ENCODE measurements around the gene PDYN.
A peak's percentile ranks its signal among the peaks of the same experiment; 100 is the strongest.

The PDYN gene

DNA sequence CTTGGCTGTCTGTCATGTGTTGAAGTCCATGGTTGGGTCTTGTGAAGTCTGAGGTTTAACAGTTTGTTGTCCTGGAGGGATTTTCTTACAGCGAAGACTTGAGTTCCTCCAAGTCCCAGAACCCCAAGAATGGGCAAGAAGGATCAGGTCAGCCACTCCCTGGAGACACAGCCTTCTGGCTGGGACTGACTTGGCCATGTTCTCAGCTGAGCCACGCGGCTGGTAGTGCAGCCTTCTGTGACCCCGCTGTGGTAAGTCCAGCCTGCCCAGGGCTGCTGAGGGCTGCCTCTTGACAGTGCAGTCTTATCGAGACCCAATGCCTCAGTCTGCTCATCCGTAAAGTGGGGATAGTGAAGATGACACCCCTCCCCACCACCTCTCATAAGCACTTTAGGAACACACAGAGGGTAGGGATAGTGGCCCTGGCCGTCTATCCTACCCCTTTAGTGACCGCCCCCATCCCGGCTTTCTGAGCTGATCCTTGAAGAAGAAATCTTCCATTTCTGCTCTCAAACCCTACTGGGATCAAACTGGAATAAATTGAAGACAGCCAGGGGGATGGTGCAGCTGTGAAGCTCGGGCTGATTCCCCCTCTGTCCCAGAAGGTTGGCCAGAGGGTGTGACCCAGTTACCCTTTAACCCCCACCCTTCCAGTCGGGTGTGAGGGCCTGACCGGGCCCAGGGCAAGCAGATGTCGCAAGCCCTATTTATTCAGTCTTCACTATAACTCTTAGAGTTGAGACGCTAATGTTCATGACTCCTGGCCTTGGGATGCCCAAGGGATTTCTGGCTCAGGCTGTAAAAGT lies 55.2 kb downstream of the PDYN start:
- TF ChIP-seq, protein P1, sequence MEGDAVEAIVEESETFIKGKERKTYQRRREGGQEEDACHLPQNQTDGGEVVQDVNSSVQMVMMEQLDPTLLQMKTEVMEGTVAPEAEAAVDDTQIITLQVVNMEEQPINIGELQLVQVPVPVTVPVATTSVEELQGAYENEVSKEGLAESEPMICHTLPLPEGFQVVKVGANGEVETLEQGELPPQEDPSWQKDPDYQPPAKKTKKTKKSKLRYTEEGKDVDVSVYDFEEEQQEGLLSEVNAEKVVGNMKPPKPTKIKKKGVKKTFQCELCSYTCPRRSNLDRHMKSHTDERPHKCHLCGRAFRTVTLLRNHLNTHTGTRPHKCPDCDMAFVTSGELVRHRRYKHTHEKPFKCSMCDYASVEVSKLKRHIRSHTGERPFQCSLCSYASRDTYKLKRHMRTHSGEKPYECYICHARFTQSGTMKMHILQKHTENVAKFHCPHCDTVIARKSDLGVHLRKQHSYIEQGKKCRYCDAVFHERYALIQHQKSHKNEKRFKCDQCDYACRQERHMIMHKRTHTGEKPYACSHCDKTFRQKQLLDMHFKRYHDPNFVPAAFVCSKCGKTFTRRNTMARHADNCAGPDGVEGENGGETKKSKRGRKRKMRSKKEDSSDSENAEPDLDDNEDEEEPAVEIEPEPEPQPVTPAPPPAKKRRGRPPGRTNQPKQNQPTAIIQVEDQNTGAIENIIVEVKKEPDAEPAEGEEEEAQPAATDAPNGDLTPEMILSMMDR (IDR thresholded peaks at IDR 0.05; ENCODE audit: low read depth, low read length), result no peak
- no peak for DNase-seq (ENCODE audit: extremely low read depth, low read depth)

DNA sequence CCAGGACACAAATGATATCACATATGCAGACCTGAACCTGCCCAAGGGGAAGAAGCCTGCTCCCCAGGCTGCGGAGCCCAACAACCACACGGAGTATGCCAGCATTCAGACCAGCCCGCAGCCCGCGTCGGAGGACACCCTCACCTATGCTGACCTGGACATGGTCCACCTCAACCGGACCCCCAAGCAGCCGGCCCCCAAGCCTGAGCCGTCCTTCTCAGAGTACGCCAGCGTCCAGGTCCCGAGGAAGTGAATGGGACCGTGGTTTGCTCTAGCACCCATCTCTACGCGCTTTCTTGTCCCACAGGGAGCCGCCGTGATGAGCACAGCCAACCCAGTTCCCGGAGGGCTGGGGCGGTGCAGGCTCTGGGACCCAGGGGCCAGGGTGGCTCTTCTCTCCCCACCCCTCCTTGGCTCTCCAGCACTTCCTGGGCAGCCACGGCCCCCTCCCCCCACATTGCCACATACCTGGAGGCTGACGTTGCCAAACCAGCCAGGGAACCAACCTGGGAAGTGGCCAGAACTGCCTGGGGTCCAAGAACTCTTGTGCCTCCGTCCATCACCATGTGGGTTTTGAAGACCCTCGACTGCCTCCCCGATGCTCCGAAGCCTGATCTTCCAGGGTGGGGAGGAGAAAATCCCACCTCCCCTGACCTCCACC lies 56.4 kb downstream of the PDYN start:
- TF ChIP-seq, protein P1 (IDR thresholded peaks at IDR 0.05; ENCODE audit: low read depth, low read length), result no peak
- DNase-seq (ENCODE audit: extremely low read depth, low read depth), result no peak

GRCh38 chr20:1935696-1936366 lies 58.0 kb downstream of the PDYN start:
- DNase-seq (ENCODE audit: extremely low read depth, low read depth), result no peak
- TF ChIP-seq, protein P1 (IDR thresholded peaks at IDR 0.05; ENCODE audit: low read depth, low read length), result no peak

DNA sequence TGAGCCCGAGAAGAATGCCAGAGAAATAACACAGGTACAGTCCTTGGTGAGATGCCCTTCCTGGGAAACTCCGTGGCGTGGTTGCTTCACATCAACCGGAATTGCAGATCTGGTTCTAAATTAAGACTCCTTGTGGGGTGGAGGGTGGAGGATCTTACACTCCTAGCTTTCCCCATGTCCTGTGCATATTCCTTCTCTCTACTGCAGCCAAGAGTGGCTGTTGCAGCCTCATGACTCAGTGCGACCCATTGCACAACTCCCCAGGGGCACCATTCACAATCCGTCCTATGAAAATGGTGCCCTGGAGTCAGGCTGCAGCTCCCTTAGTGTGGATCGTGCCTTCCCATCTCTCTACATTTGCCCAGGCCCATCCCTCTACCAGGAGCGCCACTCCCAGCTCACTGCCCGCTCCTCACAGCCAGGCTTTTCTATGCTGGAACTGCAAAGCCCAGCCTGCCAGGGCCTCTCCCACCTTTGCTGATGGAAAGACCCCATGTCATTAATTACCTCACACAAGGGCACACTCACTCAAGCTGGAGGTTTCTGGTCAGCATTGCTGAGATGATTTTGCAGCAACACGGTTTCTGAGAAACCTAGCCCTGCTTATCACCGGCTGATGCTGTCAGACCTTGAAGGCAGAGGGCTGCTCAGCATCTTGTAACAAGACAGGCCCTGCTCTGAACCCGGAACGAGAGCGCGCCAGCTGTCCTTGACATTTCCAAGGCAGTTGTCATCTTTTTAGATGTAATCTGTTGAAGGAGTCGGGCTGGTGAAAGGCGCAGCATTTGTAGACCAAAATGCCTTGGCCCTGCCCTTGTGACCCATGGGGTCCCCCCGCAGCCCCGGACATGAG lies 58.9 kb downstream of the PDYN start:
- DNase-seq (ENCODE audit: extremely low read depth, low read depth), result peak; percentile 60
- TF ChIP-seq, protein P1 (IDR thresholded peaks at IDR 0.05; ENCODE audit: low read depth, low read length), result no peak

- TF ChIP-seq, protein P1 (IDR thresholded peaks at IDR 0.05; ENCODE audit: low read depth, low read length), result no peak
- DNase-seq (ENCODE audit: extremely low read depth, low read depth), result peak; percentile 62
These were observed 59.7 kb downstream of the PDYN start for GRCh38 chr20:1934156-1934555.

DNA sequence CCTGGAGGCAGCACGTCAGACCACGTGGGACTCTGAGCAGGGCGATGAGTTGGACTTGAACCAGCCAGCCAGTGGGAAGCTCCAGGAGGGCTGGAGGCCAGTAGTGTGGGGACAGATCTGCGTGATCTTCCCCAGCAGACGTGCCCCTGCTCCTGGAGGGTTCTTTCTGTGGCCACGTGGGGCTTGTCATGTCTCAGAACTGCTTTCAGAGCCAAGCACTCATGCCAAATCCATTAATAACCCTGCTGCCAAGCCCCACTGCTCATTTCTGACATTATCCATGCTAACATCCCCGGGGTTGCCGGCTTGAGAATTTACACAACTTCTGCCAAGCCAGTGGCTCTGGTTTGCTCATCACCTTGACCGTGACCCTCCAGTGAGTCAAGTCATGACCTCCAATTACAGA lies 60.4 kb downstream of the PDYN start:
- no peak for DNase-seq (ENCODE audit: extremely low read depth, low read depth)
- TF ChIP-seq, protein P1 (IDR thresholded peaks at IDR 0.05; ENCODE audit: low read depth, low read length), result no peak

Measured in AG09319 (cell line).